GM12891 (cell line): ENCODE data around the gene ZNF764.

ENCODE experiments used
- PAX5 ChIP-seq: IDR thresholded peaks from 2 replicates; pipeline ENCODE4 v1.6.1; 2011; ENCODE audit warnings: low read length, moderate library complexity, mild to moderate bottlenecking; ENCODE audit not compliant: insufficient read depth, severe bottlenecking
- POLR2A ChIP-seq: IDR thresholded peaks from 2 replicates; pipeline ENCODE4 v1.6.1; 2011; ENCODE audit warnings: low read depth, low read length, control low read depth
- POLR2AphosphoS5 ChIP-seq: IDR thresholded peaks from 2 replicates; pipeline ENCODE4 v1.6.1; 2011; ENCODE audit warnings: low read depth, low read length, control low read depth
- POU2F2 ChIP-seq: IDR thresholded peaks from 2 replicates; pipeline ENCODE4 v1.6.1; 2011; ENCODE audit warnings: low read depth, mild to moderate bottlenecking, control low read depth, low read length, moderate library complexity
- SPI1 ChIP-seq: IDR thresholded peaks from 2 replicates; pipeline ENCODE4 v1.6.1; 2011; ENCODE audit warnings: low read depth, low read length, control low read depth
- TAF1 ChIP-seq: IDR thresholded peaks from 2 replicates; pipeline ENCODE4 v1.6.1; 2011; ENCODE audit warnings: low read depth, low read length, control low read depth

DNA sequence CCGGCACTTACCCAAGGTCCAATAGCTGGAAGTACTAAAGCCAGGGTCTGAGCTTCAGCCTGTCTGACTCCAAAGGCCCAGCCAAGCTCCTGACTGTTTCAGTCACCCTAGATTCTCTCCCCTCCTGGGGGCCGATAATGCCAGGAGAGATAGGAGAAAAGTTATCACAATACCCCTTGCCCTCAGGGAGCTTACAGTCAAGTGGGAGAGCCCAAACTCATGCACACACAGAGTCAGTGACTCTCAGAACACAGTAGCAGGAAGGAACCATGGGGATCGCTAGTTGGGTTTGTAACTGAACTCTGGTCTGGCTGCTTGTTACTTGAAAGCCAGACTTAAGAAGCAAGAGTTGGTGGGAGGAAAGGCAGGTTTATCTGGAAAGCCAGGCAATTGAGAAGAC is 46.7 kb downstream of the ZNF764 start:
- TF ChIP-seq POLR2AphosphoS5 (no peak), POLR2A (no peak), TAF1 (no peak), POU2F2 (no peak), SPI1 (no peak), PAX5 (no peak)
